GM06990 (cell line): ENCODE measurements around the gene ZNF785.
"Not testable (repeated sequence)": the region's sequence is repeated elsewhere in the genome, so short reads cannot be mapped to it uniquely, and the experiment has no call there.

Experiments
- DNase-seq: peaks from one replicate; pipeline ENCODE4 v3.0.0-alpha.2; 2011; ENCODE audit not compliant: insufficient read length; ENCODE audit errors: extremely low read depth
- H3K27me3 ChIP-seq: replicated peaks from 2 replicates; pipeline ENCODE4 v1.6.0; 2011; ENCODE audit warnings: low read length; ENCODE audit not compliant: control insufficient read depth, insufficient read depth
- H3K36me3 ChIP-seq: 2 replicates; pipeline ENCODE4 v1.5.1; 2011; ENCODE audit warnings: low read length; ENCODE audit not compliant: control insufficient read depth, insufficient read depth
- H3K4me3 ChIP-seq: replicated peaks from 2 replicates; pipeline ENCODE4 v1.5.1; 2011; ENCODE audit warnings: low read depth, mild to moderate bottlenecking, control low read depth, low read length
- CTCF ChIP-seq: IDR thresholded peaks from 2 replicates; pipeline ENCODE4 v1.5.1; 2011; ENCODE audit warnings: low read length, control low read depth, mild to moderate bottlenecking, inconsistent platforms; ENCODE audit not compliant: insufficient read depth, poor library complexity, severe bottlenecking

Gene ZNF785

GRCh38 chr16:30585400-30586191 lies at the start of gene ZNF785:
TSS of gene ZNF785 (minus strand) at chr16:30585697. CDS start at chr16:30585611, 86 bp downstream.
- peak; percentile 13 for TF ChIP-seq CTCF
- DNase-seq, result peak; percentile 87
- Histone ChIP-seq H3K27me3 (no peaks in the 10 kb centered on the region), H3K36me3 (peaks cover 13% of the 10 kb centered on the region), H3K4me3 (peak within 1 kb of the TSS; percentile 66)

- no peak for TF ChIP-seq CTCF
- Histone ChIP-seq H3K36me3 (no peaks in the 10 kb centered on the region), H3K27me3 (no peaks in the 10 kb centered on the region), H3K4me3 (peak overlapping the region; percentile 76)
- DNase-seq, result no peak
Observed at GRCh38 chr16:30633526-30633925, 48.0 kb upstream of the ZNF785 start.

- not testable (repeated sequence) for DNase-seq, H3K27me3 ChIP-seq, H3K36me3 ChIP-seq, H3K4me3 ChIP-seq
Observed at GRCh38 chr16:30632454-30632853, 47.0 kb upstream of the ZNF785 start.

GRCh38 chr16:30628628-30629540 lies 43.4 kb upstream of the ZNF785 start:
- DNase-seq, result peak; percentile 29
- Histone ChIP-seq H3K4me3 (peak overlapping the region; percentile 38), H3K27me3 (no peaks in the 10 kb centered on the region), H3K36me3 (no peaks in the 10 kb centered on the region)
- peak; percentile 97 for TF ChIP-seq CTCF

- TF ChIP-seq CTCF, result no peak
- no peaks in the 10 kb centered on the region for H3K36me3 ChIP-seq
- no peak for DNase-seq
- H3K4me3 ChIP-seq, result no peak overlapping the region
- H3K27me3 ChIP-seq, result no peaks in the 10 kb centered on the region; the same call in 1 of the 2 replicates
Observed at GRCh38 chr16:30626236-30626635, 40.7 kb upstream of the ZNF785 start.
